Panc1 (cell line): ENCODE measurements around the gene EIF4E3.

Experiments
- CTCF ChIP-seq: fragments of 450-650 bp; IDR thresholded peaks from 2 replicates; pipeline ENCODE4 v1.5.1; 2017; ENCODE audit warnings: mild to moderate bottlenecking
- POLR2AphosphoS5 ChIP-seq: IDR thresholded peaks from 2 replicates; pipeline ENCODE4 v1.6.1; 2012; ENCODE audit warnings: mild to moderate bottlenecking, low read depth, low read length, moderate library complexity
- TF ChIP-seq, protein P1 (sequence below), 2 experiments: IDR thresholded peaks; 2 replicates each; pipeline ENCODE4 v1.6.1; 2011 to 2012; ENCODE audit warnings: low read depth in 2 of 2, control low read depth in 1 of 2, low read length in 1 of 2, mild to moderate bottlenecking in 1 of 2, moderate library complexity in 1 of 2; ENCODE audit not compliant: insufficient read depth in 1 of 2

DNA sequence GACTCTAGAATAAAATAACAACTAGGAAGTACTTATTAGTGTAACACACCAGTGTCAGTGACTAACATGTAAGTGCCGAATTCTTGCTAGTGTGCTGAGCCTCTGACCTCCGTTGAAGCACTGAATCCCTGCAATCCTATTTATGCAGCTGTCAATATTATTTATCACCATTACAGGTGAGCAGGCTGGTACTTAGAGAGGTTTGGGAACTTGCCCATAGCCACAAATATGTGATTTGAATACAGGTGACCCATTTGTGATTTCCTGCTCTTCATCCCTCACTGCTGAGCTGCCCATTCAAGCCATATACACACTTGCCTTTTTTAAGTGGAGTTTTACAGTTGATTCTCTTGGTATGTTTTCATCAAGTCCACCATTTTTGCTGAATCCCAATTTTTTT lies 12.2 kb downstream of the EIF4E3 start:
- TF ChIP-seq CTCF (no peak), POLR2AphosphoS5 (no peak)
- TF ChIP-seq, protein P1, sequence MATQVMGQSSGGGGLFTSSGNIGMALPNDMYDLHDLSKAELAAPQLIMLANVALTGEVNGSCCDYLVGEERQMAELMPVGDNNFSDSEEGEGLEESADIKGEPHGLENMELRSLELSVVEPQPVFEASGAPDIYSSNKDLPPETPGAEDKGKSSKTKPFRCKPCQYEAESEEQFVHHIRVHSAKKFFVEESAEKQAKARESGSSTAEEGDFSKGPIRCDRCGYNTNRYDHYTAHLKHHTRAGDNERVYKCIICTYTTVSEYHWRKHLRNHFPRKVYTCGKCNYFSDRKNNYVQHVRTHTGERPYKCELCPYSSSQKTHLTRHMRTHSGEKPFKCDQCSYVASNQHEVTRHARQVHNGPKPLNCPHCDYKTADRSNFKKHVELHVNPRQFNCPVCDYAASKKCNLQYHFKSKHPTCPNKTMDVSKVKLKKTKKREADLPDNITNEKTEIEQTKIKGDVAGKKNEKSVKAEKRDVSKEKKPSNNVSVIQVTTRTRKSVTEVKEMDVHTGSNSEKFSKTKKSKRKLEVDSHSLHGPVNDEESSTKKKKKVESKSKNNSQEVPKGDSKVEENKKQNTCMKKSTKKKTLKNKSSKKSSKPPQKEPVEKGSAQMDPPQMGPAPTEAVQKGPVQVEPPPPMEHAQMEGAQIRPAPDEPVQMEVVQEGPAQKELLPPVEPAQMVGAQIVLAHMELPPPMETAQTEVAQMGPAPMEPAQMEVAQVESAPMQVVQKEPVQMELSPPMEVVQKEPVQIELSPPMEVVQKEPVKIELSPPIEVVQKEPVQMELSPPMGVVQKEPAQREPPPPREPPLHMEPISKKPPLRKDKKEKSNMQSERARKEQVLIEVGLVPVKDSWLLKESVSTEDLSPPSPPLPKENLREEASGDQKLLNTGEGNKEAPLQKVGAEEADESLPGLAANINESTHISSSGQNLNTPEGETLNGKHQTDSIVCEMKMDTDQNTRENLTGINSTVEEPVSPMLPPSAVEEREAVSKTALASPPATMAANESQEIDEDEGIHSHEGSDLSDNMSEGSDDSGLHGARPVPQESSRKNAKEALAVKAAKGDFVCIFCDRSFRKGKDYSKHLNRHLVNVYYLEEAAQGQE (IDR thresholded peaks at IDR 0.05; ENCODE audit: insufficient read depth in 1 of 2, low read depth in 2 of 2, low read length in 1 of 2): no peak
